ENCODE results near the gene ERCC3. TPM values are rescaled to one million over a fixed set of nuclear protein-coding genes. Genes with fewer than 3 reads are reported as not detected.

Gene ERCC3
- 36.3 TPM for total RNA-seq
- long read RNA-seq, full-length matches to known transcripts: 88 of 108 reads
- long read RNA-seq, partial matches to known transcripts: 11 of 108 reads
- long read RNA-seq, other reads (novel, unspliced or antisense): 9 of 108 reads

- DNase-seq (ENCODE audit: low spot score): peak; percentile 94
Observed at GRCh38 chr2:127293748-127294562, at the start of gene ERCC3. Gene ERCC3, minus strand, starts transcription at chr2:127294144. Its CDS starts 63 bp downstream, at chr2:127294081.

- no peak for DNase-seq (ENCODE audit: low spot score)
Observed at GRCh38 chr2:127343277-127343676, 49.3 kb upstream of the ERCC3 start.

GRCh38 chr2:127342101-127342500, 48.2 kb upstream of the ERCC3 start:
- DNase-seq (ENCODE audit: low spot score): no peak

GRCh38 chr2:127332335-127332734, 38.4 kb upstream of the ERCC3 start:
- DNase-seq (ENCODE audit: low spot score): no peak

- DNase-seq (ENCODE audit: low spot score): no peak
Observed at GRCh38 chr2:127330753-127331152, 36.8 kb upstream of the ERCC3 start.

GRCh38 chr2:127326289-127326945, 32.5 kb upstream of the ERCC3 start:
- DNase-seq (ENCODE audit: low spot score): no peak

- DNase-seq (ENCODE audit: low spot score): no peak
Observed at GRCh38 chr2:127324635-127325034, 30.7 kb upstream of the ERCC3 start.

- DNase-seq (ENCODE audit: low spot score): no peak
Observed at GRCh38 chr2:127321303-127321702, 27.4 kb upstream of the ERCC3 start.

GRCh38 chr2:127320586-127321275, 26.8 kb upstream of the ERCC3 start:
- DNase-seq (ENCODE audit: low spot score): no peak

- no peak for DNase-seq (ENCODE audit: low spot score)
Observed at GRCh38 chr2:127320067-127320466, 26.1 kb upstream of the ERCC3 start.

GRCh38 chr2:127314193-127314988, 20.4 kb upstream of the ERCC3 start:
- DNase-seq (ENCODE audit: low spot score): no peak

GRCh38 chr2:127313406-127313805, 19.5 kb upstream of the ERCC3 start:
- DNase-seq (ENCODE audit: low spot score): no peak

- no peak for DNase-seq (ENCODE audit: low spot score)
Observed at GRCh38 chr2:127310980-127311379, 17.0 kb upstream of the ERCC3 start.

- no peak for DNase-seq (ENCODE audit: low spot score)
Observed at GRCh38 chr2:127309468-127309867, 15.5 kb upstream of the ERCC3 start.

- DNase-seq (ENCODE audit: low spot score): no peak
Observed at GRCh38 chr2:127308586-127309138, 14.7 kb upstream of the ERCC3 start.

GRCh38 chr2:127305990-127306585, 12.1 kb upstream of the ERCC3 start:
- DNase-seq (ENCODE audit: low spot score): no peak

GRCh38 chr2:127302168-127302567, 8.2 kb upstream of the ERCC3 start:
- no peak for DNase-seq (ENCODE audit: low spot score)

GRCh38 chr2:127293386-127293747, 577 bp downstream of the ERCC3 start:
- no peak for DNase-seq (ENCODE audit: low spot score)

- no peak for DNase-seq (ENCODE audit: low spot score)
Observed at GRCh38 chr2:127288274-127288673, 5.7 kb downstream of the ERCC3 start.

- no peak for DNase-seq (ENCODE audit: low spot score)
Observed at GRCh38 chr2:127283275-127283674, 10.7 kb downstream of the ERCC3 start.

Data from mesenteric fat pad (tissue), 1 donor.